NOMO-1 treated with DMSO at 0.1 percent for 48 hours (cell line): ENCODE measurements around the gene COL18A1.
"Not testable (repeated sequence)": the region's sequence is repeated elsewhere in the genome, so short reads cannot be mapped to it uniquely, and the experiment has no call there.

Experiments used
- DNase-seq: peaks from one replicate; lab custom pipeline; 2025; ENCODE audit not compliant: unreplicated experiment; lab: John Stamatoyannopoulos, UW

Gene COL18A1

GRCh38 chr21:45489722-45489982 lies 84.7 kb downstream of the COL18A1 start:
- DNase-seq, result no peak

DNA sequence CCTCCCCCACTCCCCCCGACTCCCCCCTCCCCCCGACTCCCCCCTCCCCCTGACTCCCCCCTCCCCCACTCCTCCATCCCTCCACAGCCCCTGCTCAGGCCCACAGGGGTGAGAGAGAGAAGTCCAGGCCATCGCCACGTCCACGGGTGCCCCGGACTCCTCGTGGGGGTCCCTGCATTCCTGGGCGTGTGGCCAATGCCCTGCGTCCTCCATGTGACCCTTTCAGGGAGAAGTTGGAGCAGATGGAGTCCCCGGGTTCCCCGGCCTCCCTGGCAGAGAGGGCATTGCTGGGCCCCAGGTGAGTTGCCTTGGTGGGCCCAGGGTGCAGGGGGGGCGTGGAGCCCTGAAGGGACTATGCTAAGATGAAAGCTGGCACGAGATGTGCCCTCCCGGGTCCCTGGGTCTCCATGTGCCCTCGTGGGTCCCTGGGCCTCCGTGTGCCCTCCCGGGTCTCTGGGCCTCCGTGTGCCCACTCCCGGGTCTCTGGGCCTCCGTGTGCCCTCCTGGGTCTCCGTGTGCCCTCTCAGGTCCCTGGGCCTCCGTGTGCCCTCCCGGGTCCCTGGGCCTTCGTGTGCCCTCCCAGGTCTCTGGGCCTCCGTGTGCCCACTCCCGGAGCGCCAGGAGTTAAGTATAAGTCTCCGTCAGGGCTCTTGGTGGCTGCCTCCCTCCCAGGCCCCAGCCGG lies 85.2 kb downstream of the COL18A1 start:
- no peak for DNase-seq

DNA sequence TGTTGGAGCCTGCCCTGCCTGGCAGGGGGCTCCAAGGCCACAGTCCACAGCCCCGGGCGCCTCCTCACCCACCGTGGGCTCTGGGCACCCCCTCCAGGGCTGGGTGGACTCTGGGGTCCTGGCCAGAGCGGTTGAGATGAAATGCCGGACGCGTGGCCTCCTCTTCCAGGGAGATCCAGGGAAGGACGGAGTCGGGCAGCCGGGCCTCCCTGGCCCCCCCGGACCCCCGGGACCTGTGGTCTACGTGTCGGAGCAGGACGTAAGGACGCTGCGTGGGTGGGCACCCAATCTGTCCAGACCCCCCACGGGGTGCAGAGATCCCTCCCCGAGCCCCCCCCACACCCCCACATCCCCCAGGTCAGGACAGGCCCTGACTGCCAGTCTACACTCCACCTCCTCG lies 86.1 kb downstream of the COL18A1 start:
- DNase-seq, result no peak

DNA sequence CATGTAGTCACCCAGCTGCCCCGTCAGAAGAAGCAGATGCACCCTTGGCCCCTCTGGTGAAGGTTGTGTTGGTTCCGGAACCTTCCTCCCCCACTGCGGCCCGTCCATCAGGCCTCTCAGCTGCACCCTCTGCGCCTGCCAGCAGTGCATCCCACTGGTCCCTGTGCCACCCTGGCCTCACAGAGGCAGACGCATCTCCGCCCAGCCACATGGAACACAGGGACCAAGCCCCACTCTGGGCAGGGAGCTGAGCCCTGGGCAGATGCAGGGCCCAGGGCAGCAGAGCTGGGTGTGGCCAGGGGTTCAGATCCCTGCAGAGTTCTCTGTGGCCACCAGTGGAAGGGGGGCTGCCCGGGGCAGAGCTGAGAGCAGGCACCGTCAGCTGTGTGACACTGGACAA lies 86.7 kb downstream of the COL18A1 start:
- no peak for DNase-seq

DNA sequence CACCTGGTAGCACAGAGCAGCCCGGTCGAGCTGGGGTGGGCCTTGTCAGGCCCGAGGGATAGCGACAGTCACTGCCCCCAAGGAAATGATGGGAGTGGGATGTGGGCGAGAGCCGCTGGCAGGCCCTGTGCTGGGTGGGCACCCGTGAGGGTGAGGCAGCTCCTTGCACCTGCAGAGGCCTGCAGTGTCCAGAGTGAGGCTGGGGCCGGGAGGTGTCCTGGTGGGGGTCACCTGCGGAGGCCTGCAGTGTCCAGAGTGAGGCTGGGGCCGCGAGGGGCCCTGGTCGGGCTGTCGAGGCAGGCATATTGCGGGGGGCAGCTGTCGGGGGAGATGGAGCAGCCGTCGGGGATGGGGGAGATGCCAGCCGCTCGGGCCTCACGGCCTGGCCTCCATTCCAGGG lies 87.8 kb downstream of the COL18A1 start:
- no peak for DNase-seq

GRCh38 chr21:45493401-45494001 lies 88.5 kb downstream of the COL18A1 start:
- no peak for DNase-seq

DNA sequence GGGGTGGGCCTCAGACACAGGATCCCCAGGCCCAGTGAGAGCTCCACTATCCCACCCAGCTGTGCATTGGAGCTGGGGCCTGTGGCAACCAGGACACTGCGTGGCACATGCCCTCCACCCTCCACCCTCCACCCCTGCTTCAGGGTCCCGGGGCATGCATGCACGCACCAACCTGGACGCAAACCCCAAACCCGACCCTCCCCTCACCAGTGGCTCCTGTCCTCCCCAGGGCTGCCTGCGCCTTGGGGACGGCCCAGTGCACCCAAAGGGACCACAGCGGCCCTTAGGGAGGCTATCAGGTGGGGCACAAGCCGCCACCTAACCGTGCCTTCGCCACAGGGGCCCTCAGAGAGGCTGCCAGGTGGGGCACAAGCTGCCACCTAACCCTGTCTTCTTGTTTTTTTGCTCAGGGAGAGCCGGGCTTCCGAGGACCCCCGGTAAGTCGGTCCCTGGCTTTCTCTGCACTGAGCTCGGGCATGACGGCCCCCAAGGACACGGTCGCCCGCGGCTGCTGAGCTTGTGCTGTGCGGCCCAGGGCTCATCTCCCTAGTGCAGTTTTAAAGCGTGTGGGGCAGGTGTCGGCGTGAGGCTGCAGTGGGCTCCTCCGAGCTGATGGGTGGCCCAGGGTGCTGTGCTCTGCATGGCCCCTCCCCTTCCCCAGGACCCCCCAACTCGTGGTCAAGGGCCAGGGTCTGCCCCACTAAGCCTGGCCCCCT lies 89.3 kb downstream of the COL18A1 start:
- DNase-seq, result no peak

GRCh38 chr21:45494851-45495680 lies 90.1 kb downstream of the COL18A1 start:
- DNase-seq, result no peak

DNA sequence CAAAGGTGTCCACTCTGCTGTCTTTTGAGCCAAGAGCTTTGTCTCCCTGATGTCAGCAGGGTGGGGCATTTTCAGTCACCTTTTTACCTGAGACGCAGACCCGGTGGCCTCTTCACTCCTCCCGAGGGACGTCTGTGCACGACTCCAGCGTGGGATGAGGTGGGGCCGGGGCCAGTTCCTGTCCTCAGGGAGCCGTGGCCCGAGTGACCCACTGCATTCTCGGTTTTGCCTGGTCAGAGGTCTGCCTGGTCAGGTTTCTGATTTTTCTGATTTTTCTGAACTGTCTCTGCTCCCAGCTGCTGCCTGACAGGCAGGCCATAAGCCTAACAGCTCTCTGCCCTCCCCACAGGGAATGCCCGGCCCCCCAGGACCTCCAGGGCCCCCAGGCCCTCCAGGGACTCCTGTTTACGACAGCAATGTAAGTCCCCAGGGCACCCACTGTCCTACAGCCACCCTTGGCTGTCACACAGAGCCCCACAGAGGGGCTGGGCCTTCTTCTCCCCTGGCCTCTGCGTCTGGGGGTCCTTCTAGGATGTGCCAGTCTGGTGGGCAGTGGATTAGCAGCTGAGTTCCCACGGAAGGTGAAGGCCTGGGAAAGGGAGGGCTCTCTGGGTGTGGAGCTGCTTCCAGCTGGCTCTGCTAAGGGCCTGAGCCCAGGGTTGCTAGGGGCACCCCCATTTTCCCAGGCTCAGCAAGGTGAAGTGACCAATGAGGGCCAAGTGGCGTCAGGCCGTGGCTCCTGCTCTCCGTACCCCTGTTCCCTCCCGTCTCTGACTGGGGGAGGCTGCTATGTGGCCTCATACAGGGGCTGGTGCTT lies 91.4 kb downstream of the COL18A1 start:
- DNase-seq, result no peak

- no peak for DNase-seq
Observed at GRCh38 chr21:45496968-45497845, 92.2 kb downstream of the COL18A1 start.

DNA sequence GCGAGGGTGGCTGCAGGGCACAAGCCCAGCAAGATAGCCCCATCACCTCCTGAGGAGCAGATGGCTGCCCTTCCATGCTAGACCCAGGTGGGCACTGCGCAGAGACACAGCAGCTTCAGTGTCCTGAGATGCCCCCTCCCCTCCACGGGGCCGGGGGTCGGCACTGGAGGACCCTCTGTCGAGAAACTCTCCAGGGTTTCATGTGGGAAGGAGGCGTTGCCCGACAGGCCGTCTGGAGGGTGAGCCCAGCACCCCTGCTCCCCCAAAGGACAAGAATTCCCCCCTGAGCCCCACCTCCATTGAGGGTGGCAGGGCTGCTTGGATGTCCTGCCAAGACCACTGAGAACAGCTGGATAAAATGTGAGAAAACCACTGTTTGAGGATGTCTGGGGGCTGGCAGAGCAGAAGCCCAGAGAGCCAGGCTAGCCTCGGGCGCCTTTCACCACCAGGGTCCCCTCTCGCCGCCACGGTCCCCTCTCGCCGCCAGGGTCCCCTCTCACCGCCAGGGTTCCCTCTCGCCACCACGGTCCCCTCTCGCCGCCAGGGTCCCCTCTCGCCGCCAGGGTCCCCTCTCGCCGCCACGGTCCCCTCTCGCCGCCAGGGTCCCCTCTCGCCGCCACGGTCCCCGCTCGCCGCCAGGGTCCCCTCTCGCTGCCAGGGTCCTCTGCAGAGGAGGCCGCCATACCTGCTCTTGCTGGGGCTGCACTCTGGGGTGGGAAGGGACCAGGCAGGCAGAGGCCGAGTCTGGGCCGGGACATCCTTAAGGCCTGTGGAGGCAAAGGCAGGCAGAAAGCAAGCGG lies 93.1 kb downstream of the COL18A1 start:
- no peak for DNase-seq

- DNase-seq, result no peak
Observed at GRCh38 chr21:45498646-45499000, 93.7 kb downstream of the COL18A1 start.

DNA sequence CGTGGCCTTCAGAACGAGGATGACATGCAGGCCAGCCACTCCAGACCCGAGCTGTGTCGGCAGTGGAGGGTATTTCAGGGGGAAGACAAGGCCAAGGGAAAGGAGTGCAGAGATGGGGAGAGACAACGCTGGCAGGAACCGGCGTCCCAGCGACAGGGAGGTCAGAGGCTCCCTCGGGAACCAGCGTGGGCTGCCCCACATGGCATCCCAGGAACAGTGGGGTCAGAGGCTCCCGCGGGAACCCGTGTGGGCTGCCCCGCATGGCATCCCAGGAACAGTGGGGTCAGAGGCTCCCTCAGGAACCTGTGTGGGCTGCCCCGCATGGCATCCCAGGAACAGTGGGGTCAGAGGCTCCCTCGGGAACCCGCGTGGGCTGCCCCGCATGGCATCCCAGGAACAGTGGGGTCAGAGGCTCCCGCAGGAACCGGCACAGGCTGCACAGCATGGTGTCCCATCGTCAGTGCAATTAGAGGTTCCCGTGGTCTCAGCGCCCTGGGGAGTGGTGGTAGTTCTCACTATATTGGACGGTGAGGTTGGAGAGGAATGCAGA lies 94.3 kb downstream of the COL18A1 start:
- no peak for DNase-seq

DNA sequence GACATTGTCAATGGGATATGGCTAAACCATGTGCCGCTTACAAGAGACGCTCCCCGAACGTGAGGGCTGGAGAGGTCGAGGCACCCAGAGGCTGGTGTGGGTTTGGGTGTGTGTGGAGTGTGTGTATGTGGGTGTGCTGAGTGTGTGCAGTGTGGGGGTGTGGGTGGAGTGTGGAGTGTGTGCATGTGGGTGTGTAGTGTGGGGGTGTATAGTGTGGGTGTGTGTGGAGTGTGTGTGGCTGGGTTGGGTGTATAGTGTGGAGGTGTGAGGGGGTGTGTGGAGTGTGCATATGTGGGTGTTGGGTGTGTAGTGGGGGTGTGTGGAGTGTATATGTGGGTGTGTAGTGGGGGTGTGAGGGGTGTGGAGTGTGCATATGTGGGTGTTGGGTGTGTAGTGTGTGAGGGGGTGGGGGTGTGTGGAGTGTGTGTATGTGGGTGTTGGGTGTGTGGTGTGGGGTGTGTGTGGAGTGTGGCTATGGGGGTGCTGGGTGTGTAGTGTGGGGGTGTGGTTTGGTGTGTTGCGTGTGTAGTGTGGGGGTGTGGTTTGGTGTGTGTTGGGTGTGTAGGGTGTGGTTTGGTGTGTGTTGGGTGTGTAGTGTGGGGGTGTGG lies 95.1 kb downstream of the COL18A1 start:
- no peak for DNase-seq

- DNase-seq, result not testable (repeated sequence)
Observed at GRCh38 chr21:45501081-45502005, 96.4 kb downstream of the COL18A1 start.

DNA sequence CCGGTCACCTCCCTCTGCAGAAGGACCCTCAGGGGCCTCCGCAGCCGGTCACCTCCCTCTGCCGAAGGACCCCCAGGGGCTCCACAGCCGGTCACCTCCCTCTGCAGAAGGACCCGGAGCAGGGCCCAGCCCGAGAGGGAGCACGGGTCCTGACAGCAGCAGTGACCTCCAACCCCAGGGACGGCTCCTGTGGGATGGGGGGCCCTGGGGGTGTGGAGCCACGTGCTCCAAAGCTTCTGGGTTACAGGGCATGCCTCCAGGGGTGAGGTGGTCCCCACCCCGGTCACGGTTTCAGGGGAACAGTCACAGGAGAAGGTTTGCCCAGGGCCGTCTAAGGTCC lies 97.0 kb downstream of the COL18A1 start:
- no peak for DNase-seq

DNA sequence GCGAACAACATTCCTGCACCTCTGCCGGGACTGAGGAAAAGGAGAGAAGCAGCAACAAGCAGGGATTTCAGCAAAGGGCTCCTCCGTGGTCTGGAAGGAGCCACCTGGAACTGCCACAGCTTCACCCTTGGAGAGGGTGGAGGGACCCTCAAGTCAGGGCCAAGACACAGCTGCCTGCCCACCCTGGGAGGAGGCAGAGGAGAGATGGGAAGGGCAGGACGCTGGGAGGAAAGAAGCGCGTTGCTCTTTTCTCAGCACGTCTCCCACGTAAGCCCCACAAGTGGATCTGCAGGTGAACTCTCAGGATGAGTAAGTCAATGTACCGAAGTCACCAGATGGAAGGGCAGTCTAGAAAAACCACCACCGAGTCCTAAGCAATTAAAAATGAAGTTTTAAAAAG lies 97.6 kb downstream of the COL18A1 start:
- no peak for DNase-seq

DNA sequence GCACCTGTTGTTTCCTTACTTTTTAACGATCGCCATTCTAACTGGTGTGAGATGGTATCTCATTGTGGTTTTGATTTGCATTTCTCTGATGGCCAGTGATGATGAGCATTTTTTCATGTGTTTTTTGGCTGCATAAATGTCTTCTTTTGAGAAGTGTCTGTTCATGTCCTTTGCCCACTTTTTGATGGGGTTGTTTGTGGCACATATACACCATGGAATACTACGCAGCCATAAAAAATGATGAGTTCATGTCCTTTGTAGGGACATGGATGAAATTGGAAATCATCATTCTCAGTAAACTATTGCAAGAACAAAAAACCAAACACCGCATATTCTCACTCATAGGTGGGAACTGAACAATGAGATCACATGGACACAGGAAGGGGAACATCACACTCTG lies 98.3 kb downstream of the COL18A1 start:
- DNase-seq, result not testable (repeated sequence)
